GM19324 (cell line): ENCODE data around the gene RFTN1.

Experiments
- ATAC-seq: cut with Tn5 transposase; IDR thresholded peaks from one replicate; pipeline ENCODE4 v1.9.1; 2021; ENCODE audit warnings: mild to moderate bottlenecking, moderate library complexity; ENCODE audit not compliant: unreplicated experiment, low FRiP score

The RFTN1 gene

GRCh38 chr3:16444344-16444743 is 69.2 kb downstream of the RFTN1 start:
- ATAC-seq = no peak

DNA sequence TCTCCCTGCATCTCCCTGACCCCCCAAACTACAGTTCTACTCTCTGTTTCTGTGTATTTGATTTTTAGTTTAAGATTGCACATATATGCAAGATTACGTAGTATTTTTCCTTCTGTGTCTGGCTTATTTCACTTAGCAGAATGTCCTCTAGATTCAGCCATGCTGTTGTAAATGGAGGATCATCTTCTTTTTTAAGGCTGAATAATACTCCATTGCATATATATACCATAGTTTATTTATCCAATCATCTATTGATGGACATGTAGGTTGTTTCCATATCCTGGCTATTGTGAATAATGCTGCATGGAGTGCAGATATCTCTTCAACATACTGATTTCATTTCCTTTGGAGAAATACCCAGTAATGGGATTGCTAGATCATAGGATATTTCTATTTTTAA is 70.8 kb downstream of the RFTN1 start:
- ATAC-seq = no peak

GRCh38 chr3:16441371-16441875 is 72.1 kb downstream of the RFTN1 start:
- no peak for ATAC-seq

- no peak for ATAC-seq
These were observed 73.4 kb downstream of the RFTN1 start for GRCh38 chr3:16439848-16440708.

GRCh38 chr3:16439163-16439847 is 74.2 kb downstream of the RFTN1 start:
- ATAC-seq = no peak

- ATAC-seq = no peak
These were observed 75.9 kb downstream of the RFTN1 start for GRCh38 chr3:16437640-16438039.

DNA sequence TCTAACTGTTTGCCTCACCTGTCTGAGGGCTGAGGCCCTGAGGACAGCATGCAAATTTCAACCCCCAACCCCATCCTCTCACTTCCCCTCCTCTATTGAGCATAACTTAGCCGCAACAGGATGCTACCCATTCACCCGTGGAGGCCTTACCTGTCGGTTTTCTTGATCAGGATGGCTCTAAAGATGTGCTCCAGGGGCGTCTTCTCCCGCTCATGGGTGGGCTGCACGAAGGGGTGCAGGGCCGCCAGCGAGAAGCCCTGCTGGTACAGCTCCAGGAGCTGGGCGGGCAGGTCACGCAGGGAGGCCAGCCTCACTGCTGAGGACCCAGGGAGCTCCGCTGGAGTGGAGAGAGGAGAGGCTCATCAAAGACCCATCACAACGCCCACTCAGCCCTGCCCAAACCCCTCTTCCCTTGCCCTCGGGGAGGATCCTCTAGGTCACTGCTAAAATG is 79.8 kb downstream of the RFTN1 start:
- ATAC-seq = peak; percentile 81

DNA sequence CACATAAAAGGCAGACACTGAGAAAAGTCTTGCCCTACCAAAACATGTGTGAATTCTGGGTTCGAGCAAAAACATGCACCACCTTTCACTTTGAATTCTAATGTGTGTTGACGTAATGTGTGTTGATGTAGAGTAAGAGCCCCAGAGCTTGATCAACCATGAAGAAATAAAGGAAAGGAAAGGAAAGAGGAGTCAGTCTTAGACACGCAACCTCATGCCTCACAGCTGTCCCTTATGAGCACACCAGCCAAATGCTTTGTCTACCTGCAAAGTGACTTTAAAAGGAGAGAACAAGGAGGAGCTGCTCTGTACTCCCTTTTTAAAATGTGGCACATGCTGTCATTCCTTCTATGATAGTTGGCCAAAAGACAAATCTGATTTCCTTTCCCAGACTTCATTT is 80.8 kb downstream of the RFTN1 start:
- ATAC-seq = no peak

DNA sequence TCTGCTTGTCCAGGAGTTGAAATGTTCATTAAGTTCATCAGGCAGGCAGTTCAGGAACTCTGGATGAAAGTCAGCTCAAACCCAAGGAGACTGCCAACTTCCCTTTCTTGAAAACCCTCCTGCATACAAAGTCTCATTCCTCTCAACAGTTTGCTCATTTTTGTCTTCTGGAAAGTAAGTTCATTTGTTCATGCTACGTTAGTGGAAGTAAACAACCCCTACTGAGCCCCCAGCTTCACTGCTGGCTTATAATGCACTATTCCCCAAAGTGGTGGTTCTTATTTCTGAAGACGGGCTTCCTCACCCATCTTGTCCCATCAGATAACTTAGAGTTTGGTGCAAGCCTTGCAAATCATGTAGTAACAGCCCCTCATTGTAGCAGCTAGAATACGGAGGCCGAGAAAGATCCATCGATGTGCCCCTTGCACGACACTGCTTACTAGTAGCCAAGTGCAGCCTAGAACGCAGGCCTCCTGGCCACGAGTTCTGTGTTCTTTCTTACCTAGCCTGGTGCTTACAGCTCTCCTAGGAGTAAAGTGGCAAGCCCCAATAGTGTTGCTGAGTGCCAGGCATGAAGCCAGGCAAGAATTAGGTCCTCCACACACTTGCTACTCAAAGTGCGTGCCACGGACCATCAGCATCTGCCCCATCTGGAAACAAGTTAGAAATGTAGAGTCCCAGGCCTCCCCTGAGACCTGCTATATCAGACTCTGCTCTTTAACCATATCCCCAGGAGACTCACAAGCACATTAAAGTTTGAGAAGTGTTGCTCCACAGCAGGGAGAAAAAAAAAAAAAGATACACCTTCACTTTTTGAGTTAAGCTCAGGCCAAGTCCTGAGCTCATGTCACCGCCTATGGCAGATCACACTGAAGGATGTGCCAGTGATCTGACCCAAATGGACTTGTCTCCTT is 82.5 kb downstream of the RFTN1 start:
- ATAC-seq = peak; percentile 61

GRCh38 chr3:16429086-16429485 is 84.4 kb downstream of the RFTN1 start:
- ATAC-seq = no peak

GRCh38 chr3:16428612-16429011 is 84.9 kb downstream of the RFTN1 start:
- no peak for ATAC-seq

DNA sequence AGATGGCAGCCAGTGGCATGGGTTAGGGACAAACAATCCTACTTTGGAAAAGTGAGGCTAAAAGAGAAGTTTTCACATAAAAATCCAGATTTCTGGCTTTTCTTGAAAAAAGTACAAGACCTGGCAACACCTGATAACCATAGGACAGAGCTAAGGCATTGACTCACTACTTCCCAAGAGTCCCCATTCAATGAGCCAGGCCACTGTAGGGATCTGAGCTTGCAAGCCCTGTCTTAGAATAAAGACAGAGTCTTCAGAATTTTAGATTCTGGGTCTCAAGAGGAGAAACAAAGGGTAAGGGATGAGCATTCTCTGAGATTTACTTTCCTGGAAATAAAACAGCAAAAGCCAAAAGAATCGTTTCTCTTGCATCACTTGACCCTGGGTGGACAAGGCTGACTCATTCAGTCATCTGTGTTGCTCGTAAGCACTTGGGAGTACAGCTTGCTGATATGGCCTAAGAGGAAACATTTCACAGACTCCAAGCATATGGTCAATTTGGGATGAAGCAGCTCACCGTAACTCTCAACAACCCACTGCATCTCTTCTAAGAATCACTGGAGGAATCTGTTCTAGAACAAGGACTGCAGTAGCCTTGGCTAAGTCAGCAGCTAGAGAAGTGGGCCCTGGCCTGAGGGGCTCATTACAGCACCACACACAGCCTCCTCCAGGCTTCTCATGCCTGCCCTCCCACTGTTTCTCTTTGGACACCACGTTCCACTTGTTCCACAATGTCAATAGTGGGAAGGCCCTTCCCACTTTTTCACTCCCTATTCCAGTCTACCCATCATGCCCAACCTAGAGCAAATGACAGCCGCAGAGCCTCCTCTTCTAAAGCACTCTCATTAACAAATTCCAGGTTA is 86.2 kb downstream of the RFTN1 start:
- ATAC-seq = no peak

DNA sequence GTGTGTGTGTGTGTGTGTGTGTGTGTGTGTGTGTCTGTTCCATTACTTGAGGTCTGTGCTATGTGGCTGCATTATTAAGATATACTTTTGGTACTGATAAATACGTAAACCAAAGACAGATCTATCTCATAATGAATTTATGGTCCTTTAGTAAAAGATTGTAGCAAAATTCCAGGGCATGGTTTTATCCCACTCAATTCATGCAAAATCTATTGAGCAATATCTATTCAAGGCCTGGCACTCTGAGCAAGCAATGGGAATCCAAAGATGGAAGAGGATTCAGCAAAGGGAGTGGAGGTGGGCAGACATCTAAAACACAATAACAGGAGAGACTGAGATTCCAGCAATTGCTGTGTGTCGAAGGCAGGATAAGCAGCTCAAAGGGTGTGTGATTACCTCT is 86.8 kb downstream of the RFTN1 start:
- ATAC-seq = no peak

GRCh38 chr3:16426029-16426400 is 87.5 kb downstream of the RFTN1 start:
- ATAC-seq = no peak

DNA sequence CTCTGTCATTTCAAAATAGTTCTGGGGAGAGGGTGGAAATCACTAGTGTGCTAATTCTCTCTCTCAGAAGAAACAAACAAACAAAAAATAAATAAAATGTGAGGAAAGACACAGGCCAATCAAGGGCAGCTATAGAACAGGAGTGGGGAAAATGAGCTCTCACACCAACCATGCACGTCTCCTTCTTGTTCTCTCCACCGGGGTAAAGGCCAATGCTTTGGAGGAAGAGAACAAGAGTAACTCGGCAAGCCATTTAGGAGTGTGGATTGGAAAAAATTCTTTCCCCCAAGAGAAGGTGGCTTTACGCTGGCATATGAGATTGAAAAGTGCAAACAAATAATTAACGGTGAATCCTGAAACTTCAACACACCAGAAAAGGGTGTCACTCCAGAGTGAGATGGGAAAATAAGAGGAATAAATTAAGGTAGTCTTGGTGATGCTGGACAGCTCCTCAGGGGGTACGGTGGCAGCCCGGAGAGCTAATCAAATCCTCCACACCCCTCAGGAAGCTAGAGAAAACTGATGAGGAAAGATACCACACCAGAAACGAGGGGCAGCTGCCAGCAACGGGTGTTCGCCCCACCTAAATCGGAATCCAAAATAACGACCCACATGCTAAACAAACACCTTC is 88.0 kb downstream of the RFTN1 start:
- ATAC-seq = no peak

DNA sequence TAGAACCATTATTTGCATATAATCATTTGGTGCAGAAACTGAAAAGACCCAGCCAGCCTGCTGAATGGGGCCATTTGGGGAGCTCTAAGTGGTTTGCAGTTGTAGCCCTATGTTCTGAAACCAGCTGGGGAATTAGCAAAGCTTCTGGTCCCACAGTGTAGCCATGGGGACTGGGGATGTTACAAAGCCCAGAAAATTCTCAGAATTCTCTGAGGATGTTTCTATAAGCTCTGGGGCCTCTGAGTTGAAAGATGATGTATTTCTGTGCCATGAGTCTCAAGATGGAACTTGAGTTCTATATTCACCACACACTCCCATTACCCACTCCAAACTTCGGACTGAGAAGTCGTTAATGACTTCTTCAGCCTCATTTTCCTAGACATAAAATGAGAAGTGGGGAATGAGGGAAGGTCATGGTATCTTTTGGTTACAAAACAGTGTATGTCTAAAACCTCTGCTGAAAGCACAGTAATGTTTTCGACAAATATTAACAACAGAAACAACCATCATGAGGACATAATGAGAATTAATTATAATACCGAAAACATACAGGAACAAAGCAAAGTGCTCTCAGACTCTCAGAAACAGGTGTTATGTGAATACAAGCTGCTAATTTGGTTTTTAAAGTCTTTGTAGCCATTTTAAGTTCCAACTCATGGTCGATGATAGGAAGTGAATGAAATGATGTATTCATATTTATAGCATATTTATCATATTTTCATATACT is 89.4 kb downstream of the RFTN1 start:
- ATAC-seq = no peak

DNA sequence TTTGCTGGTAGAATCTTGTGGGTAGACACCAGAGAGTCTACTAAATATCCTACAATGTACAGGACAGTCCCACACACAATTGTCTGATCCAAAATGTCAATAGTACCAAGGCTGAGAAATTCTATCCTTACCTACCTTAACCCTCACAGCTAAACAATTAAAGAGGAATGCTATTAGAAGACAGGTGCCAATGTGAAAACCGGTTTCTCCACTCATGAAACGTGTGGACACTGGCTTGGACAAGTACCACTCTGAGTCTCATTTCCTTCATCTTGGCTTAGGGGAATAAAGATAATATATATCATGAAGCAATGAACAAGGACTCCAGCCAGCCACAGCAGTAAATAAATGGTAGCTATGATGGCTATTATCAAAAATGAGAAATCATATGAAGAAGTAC is 90.2 kb downstream of the RFTN1 start:
- no peak for ATAC-seq

DNA sequence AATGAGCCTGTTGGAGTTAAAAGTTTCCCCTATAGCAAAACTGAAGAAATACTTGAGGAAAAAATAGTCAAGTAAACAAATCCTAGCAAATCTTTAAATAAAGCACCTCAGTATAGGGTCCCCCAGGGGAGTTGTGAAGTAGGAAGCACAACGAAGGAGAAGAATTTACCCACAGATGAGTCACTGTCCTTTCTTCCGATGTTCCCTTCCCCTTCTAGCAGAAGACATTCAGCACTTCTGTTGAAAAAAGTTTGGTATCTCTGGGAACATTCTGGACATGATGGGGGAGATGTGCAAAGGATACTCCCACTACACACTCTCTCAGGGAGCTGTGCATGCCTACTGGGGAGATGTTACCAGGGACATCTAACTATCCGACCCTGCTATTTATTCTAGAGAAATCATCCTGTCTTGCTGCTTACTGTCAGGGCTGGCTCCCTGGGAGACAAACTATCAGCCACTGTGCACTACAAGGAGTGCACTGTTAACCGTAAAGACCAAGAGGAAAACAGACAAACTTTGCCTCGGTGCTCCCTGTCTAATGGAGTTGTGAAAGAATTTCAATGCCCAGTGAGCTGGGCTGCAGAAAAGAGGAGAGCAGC is 93.8 kb downstream of the RFTN1 start:
- ATAC-seq = no peak
